Stimulated activated CD8-positive, alpha-beta memory T cell treated with anti-CD3 and anti-CD28 coated beads, Interleukin-15, amount 100 ng/mL, for 48 hours (primary cell): Measurements from ENCODE around the gene MED17.
"Not testable (repeated sequence)": the region's sequence is repeated elsewhere in the genome, so short reads cannot be mapped to it uniquely, and the experiment has no call there.

Source experiments
- DNase-seq, 2 donors: peaks; one replicate each; pipeline ENCODE4 v3.0.0-alpha.2; 2020; ENCODE audit warnings: low read depth in 2 of 2

MED17 gene, protein sequence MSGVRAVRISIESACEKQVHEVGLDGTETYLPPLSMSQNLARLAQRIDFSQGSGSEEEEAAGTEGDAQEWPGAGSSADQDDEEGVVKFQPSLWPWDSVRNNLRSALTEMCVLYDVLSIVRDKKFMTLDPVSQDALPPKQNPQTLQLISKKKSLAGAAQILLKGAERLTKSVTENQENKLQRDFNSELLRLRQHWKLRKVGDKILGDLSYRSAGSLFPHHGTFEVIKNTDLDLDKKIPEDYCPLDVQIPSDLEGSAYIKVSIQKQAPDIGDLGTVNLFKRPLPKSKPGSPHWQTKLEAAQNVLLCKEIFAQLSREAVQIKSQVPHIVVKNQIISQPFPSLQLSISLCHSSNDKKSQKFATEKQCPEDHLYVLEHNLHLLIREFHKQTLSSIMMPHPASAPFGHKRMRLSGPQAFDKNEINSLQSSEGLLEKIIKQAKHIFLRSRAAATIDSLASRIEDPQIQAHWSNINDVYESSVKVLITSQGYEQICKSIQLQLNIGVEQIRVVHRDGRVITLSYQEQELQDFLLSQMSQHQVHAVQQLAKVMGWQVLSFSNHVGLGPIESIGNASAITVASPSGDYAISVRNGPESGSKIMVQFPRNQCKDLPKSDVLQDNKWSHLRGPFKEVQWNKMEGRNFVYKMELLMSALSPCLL

DNA sequence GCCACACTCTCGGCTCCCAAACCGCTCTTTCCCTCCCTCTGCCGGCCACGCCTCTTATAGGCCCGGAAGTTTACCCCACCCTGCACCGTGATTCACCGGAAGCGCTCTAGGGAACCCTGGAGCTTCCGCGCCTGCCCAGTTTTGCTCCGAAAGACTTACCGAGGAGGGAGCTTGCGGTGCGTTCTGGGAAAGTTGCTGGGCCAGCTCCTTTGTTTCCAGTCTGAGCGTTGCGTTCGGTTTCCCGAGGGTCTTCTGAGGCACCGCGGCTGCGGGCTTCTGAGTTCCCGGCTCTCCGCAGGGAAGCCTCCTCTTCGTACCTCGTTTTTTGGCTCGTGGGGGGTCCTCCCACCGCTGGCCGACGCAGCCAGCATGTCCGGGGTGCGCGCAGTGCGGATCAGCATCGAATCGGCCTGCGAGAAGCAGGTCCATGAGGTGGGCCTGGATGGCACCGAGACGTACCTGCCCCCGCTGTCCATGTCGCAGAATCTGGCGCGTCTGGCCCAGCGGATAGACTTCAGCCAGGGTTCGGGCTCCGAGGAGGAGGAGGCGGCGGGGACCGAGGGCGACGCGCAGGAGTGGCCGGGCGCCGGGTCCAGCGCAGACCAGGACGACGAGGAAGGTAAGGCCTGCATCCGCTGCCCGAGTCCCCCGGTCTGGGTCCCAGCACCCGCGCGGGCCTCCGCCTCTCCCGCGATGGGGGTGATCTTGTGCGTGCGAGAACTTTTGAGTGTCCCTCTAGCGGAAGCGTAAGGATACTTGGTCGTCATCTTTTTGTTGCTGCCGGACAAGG, at the start of gene MED17:
MED17 (plus strand) TSS at position 138 of the 790 bp plus-strand sequence; CDS start at position 370, 232 bp downstream.
- peak; percentile 84 to 85 for DNase-seq

DNA sequence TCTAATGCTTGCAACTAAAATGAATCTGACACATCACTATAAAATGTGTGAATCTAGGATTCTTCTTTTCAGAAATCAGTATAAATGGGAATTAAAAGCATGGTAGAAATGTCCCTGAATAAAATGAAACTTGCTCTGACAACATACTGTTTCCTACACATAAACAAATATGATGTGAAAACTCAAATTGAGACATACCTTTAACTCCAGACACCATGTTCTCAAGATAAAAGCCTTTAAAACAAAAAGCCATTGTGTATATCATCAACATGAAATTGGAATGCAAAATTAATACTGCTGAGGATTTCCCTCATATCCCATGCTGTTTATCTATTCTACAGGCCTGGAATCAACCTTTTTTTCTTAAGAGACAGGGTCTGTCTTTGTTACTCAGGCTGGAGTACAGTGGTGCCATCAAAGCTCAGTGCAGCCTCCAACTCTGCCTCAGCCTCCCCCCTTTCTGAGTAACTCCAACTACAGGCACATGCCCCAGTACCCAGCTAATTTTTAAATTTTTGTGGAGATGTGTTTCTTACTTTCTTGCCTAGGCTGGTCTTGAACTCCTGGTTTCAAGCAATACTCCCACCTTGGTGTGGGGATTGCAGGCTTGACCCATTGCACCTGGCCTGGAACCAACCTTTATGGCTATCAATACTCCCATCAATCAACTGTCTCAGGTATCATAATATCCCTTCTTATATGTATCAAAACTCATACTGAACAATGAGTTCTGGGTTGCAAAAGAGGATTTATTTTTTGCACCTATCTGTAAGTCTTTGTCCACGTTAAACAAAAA, 49.5 kb upstream of the MED17 start:
- no peak for DNase-seq

DNA sequence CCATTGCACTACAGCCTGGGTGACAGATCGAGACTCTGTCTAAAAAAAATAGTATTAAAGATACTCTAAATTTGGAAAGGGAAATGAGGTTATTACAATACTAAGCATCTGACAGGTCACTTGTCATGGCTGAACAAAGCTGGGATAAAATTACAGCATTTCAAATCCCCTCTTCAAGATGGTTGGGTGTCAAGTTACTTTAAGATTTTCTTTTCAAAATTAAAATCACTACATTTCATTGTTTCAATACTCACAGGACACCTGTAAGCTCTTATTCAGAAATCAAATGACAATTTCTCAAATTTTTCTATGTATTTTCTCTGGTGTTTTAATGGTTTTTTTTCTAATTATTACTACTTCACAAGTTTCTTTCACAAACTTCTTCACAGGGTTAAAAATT, 48.5 kb upstream of the MED17 start:
- DNase-seq = no peak

DNA sequence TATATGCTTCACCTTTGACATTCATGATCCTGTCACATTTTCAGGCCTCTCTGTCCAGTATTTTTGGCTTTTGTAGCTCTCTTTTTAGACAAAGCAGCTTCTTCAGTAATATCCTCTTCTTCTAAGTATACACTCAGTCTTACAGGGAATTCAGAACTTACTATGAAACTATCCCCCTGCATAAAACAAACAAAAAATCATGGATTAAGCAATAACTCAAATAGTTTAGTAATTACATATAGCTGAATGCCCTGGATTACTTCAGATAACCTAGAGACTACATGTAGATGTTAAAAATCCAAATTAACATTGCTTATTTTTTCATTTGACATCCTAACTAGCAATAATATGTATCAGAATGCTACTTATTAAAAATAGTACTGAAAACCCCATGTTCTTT, 48.0 kb upstream of the MED17 start:
- DNase-seq = no peak

DNA sequence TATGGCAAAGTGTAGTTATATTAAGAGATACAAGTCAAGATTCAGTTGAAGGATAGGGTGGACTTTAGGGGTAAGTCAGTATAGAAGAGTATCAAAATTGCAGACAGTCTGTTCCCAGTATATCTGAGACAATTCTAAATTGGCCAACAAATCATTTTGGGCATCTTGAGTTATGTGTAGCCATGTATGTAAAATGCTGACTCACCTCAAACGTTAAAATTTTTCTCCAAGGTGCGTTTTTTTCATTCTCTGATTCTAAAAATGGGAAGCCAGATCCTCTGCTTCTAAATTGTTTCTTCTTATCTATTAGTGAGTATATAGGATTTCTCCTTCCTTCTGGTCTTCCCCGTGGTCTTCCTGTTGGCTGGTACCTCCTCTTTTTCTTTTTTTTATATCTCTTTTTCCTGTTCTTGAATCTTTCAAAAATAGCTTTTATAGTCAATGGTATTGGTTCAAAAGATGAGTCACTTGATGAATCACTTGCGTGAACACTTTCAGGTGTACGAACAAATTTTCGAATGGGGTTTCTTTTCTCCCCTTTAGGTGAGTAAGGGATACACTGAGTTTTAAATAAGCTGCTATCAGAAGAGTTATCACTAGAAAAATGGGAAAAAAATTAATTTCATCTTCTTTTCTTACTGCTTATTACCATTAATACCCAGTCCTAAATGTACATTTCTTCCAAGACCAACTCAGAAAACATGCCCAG, 46.0 kb upstream of the MED17 start:
- DNase-seq = no peak

DNA sequence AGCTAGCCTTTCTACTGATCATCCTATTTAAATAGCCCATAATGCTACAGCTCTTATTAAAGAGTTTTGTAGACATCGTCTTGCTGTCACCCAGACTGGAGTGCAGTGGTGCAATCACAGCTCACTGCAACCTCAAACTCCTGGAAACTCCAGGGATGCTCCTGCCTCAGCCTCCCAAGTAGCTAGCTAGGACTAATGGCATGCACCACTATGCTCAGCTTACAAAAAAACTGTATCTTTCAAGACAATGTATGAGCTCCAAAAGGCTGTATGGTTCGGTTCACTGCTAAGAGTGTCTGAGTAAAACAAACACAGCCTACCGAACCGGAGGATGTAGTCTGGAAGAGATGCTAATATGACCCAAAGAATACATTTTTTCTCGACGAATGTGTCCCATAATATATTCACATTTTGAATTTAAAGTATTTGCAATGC, 45.4 kb upstream of the MED17 start:
- DNase-seq = no peak

DNA sequence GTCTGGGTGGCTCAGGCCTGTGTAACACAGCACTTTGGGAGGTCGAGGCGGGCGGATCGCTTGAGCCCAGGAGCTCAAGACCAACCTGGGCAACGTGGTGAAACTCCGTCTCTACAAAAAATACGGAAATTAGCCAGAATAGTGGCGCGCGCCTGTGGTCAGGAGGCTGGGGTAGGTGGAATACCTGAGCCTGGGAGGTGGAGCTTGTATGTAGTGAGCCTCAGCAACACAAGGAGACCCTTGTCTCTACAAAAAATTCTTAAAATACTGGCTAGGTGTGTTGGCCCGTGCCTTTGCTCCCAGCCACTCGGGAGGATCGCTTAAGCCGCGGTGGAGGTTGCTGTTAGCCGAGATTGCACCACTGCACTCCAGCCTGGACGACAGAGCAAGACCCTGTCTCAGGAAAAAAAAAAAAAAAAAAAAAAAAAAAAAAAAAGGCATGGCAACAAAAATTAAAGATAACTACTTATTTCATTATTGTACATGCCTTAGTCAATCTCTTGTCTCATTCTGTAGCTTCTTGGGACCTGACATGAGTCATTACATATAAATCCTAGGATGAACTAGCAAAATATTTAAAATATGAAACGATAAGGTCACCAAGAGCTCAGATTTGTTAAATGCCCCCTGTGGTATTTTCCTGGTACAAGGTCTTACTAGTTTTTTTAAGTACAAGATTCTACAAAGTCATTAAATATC, 43.9 kb upstream of the MED17 start:
- DNase-seq = peak; percentile 30

DNA sequence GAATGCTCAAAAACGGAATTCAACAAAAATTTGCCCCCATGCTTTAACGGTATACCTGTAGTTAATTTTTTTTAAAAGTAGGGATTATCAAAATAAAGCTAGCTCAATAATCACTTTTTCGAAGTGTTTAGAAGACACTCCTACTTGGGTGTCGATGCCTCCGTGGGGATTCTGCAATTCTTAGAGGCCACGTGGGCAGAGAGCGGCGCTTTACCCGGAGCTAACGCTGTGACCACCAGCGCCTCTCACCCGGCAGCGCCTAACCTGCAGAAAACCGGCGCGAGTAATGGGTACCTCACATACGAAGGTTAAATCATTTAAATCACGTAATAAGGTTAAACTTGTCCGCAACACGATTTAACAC, 43.4 kb upstream of the MED17 start:
- DNase-seq = peak; percentile 41 to 44

DNA sequence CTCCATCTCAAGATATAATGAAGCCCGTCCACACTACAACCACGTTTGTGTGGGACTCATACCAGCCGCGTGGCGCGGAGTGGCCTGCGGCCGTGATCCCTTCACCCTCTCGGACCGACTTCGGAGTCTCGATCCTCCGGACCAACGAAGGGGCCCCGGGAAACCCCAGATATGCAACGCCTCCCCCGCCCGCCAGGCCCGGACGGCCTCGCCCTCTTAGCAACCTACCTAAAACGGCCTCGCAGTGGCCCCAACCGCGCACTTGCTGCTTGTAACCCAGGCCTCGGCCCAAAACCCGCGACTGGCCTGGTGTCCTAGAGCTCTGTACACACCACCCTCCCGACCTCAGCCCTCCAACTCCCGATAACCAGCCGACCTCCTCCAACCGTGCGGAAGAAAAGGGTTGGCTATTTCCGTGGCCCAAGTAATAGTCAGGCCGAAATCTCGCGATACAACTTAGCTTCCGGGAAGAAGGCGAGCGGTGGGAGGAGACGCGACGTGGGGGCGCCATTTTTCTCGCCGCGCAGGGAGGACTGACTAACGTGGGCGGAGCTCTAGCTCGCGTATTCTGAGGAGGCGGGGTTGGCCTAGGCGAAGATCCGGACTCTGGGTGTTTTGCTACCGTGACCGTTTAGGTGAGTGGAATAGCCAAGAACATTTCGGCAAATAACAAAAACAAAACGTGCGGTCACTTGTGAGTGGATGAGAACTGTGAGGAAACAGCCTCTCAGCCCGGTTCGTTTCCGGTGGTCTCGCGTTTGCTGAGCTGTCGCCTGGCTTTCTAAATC, 42.8 kb upstream of the MED17 start, which contains the start of the genes C11orf54 and TAF1D:
C11orf54 (plus strand) TSS at position 579 of the 788 bp plus-strand sequence. CDS start 5,722 bp downstream, outside the sequence.
TAF1D (minus strand) TSS at position 402 of the 788 bp plus-strand sequence. CDS start 2,191 bp downstream, outside the sequence.
- peak; percentile 87 to 90 for DNase-seq

DNA sequence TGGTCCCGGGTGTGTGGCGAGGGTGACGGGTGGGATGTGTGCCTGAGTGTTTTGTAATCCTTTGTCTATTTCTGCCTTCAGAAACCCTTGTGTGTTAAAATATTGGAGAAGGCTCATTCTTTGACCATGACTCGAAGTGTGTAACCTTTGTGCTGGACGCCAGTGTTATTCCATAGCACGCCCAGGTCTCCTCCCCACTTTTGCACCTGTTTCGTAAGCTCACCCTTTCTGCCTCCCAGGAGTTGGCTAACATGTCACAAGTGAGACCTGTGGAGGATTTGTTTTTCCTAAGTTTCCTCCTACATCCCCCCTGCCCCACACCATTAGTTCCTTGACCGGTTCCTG, 42.2 kb upstream of the MED17 start:
- no peak for DNase-seq

DNA sequence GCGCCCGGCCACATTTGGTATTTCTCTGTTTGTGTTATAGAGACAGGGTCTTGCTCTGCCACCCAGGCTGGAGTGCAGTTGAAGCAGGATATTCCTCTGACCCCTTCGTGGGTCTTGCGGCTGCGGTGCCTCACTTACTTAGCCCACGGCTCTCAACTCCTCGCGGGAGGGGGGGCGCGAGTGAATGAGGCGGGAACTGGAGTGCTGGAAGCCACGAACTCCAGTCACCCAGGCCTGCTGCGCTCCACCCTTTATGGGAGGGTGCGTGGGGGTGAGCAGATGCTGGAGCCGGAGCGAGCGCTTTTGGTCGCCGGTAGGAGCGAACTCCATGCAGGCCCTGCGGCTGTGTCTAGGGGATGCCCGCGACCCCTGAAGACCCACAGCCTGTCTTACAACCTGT, 40.8 kb upstream of the MED17 start:
- no peak for DNase-seq

DNA sequence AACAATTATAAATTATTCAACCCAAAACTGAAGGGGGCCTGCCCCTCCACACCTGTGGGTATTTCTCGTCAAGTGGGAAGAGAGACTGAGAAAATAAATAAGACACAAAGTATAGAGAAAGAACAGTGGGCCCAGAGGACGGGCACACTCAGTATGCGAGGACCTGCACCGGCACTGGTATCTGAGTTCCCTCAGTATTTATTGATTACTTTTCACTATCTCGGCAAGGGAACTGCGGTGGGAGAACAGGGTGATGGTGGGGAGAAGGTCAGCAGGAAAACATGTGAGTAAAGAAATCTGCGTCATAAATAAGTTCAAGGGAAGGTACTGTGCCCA, 39.4 kb upstream of the MED17 start:
- no peak for DNase-seq

DNA sequence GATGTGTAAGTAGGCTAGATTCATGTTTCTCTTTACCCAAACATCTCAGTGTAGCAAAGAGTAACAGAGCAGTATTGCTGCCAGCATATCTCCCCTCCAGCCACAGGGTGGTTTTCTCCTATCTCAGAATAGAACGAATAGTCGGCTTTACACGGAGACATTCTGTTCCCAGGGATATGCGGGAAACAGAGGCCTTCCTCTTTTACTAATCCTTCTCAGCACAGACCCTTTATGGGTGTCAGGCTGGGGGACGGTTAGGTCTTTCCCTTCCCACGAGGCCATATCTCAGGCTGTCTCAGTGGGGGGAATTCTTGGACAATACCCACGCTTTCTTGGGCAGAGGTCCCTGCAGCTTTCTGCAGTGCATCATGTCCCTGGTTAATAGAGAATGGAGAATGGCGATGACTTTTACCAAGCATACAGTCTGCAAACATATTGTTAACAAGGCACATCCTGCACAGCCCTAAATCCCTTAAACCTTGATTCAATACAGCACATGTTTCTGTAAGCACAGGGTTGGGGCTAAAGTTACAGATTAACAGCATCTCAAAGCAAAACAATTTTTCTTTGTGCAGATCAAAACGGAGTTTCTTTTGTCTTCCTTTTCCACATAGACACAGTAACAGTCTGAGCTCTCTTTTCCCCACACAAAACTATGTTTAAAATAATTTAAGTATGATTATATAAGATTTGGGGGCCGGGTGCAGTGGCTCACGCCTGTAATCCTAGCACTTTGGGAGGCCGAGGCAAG, 38.9 kb upstream of the MED17 start:
- not testable (repeated sequence) for DNase-seq

DNA sequence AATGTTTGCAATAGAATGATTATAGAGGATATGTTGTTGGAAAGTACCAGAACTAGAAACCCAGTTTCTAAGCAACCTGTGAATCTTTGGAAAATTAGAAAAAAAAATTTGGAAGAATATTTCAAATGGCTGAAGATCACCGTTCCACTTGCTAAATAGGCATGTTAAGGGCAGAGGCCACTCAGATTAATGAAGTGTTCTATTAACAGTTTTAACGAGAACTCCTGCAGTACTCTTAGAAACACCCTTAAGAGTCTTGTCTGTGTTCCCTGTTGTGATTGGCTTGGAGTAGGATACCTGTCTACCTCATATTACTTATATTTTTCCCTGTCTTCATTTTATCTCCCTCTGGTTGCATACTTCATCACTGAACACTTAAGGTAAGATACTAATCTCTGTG, 38.0 kb upstream of the MED17 start:
- DNase-seq = no peak

DNA sequence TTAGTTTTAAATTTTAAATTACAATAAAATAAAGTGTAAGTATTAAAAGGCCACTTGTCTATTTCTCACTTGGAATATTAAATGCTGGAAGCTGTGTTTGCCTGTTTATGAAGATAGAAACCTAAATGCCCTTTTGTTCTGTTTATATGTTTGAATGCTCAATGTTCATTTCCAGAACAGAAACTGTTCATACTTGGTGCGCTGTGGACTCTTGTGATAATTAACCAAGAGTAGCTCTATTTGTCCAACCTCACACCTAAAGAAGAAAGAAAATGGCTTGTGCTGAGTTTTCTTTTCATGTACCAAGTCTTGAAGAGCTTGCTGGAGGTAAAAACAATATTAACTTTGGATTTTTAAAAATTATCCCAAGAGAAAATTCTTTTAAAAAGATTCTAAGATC, 37.0 kb upstream of the MED17 start:
- no peak for DNase-seq

DNA sequence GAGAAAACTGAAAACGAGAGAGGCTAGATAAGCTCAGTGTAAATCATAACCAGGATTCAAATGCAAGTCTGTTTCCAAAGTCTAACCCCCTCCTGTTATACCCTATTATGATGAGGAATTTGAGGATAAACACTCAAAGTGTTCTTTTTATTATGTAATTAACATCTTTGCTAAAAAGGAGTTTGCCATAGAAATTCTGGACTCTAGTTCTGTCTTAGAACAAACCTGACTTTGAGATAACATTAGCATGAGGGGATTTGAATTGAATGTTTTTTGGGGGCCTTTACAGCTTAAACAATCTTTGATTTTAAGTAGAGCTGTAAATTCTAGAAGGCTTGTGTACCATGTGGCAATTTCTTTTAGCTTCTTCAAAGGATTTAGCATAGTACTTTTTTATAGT, 33.1 kb upstream of the MED17 start:
- DNase-seq = no peak

DNA sequence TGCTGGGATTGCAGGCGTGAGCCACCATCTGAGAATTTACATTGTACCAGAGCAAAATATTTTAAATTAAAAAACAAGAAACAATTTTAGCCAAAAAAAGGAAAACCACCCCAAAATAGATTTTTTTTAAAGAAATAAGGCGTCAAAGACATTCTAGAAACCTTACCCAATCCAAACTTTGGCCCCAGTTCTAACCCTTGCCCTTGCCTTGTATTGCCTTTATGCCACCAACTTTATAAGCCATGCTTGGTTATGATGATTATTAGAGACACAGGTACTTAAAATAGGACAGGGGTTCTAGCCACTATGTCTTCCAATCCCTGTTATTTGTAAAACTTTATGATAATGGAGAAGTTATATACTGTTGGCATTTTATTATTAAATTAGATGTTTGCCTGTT, 30.8 kb upstream of the MED17 start:
- DNase-seq = no peak

DNA sequence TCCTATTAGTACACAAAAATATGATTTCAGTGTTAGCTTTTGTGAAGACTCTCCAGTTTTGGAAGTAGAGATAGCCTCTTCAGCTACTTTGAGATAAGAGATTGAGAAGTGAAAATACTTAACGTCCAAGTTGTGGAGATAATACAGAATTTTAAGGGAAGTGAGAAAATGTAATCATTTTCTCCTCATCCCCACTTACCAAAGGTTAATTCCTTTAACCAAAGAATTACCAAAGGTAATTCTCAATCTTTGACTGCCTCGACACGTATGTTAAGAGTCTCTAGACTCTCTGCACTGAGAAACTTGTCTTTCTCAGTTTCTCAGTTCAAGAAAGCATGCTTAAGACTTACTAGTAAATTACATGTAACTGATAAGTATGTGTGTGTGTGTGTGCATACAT, 27.3 kb upstream of the MED17 start:
- DNase-seq = no peak

DNA sequence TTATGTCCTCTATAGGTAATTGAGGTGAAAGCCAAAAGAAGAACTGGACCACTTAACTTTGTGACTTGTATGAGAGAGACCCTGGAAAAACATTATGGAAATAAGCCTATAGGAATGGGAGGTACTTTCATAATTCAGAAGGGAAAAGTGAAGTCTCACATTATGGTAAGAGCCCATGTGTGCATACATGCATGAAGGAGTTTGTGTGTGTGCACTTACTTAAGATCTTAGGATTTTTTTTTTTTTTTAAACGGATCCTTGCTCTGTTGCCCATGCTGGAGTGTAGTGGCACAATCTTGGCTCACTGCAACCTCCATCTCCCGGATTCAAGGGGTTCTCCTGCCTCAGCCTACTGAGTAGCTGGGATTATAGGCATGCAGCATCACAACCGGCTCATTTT, 26.8 kb upstream of the MED17 start:
- no peak for DNase-seq
